Lower leg skin (tissue), 3 donors: ENCODE data around the gene HIP1R.

Source experiments
- CTCF ChIP-seq, 3 donors: fragments of 450-650 bp; IDR thresholded peaks; one replicate each; pipeline ENCODE4 v1.5.1; 2016; ENCODE audit warnings: antibody characterized with exemption in 3 of 3, mild to moderate bottlenecking in 3 of 3, moderate library complexity in 2 of 3
- POLR2A ChIP-seq, 2 donors: fragments of 450-650 bp; IDR thresholded peaks; one replicate each; pipeline ENCODE4 v1.6.1; 2016 to 2017; ENCODE audit warnings: antibody characterized with exemption in 2 of 2, mild to moderate bottlenecking in 1 of 2, moderate library complexity in 1 of 2

- no peak for TF ChIP-seq CTCF (IDR thresholded peaks at IDR 0.05)
- TF ChIP-seq POLR2A (IDR thresholded peaks at IDR 0.05): no peak
These were observed 1.0 kb downstream of the HIP1R start for GRCh38 chr12:122836027-122836921.
